HG03571 (cell line): ENCODE data around the gene FUT6.
A peak's percentile ranks its signal among the peaks of the same experiment; 100 is the strongest.

Experiments
- ATAC-seq: cut with Tn5 transposase; IDR thresholded peaks from one replicate; pipeline ENCODE4 v1.9.1; 2021; ENCODE audit not compliant: unreplicated experiment

The FUT6 gene

DNA sequence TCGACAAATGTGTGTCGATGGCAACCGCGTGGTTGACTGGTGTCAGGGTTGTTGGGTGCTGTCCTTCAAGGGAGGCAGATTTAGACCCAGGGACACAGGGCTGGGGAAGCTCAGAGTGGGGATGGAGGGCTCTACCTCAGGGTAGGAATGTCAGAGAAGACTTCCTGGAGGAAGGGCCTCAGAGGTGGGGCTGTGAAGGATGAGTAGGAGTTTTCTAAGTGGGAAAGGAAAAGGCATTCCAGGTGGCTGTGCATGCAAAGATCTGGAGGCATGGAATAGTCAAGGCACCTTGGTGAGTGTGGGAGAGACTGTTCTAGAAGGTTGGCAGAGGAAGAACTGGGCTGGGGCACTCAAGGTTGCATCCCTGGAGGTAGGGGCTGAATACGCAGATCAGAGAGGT is 32.6 kb downstream of the FUT6 start:
- no peak for ATAC-seq

DNA sequence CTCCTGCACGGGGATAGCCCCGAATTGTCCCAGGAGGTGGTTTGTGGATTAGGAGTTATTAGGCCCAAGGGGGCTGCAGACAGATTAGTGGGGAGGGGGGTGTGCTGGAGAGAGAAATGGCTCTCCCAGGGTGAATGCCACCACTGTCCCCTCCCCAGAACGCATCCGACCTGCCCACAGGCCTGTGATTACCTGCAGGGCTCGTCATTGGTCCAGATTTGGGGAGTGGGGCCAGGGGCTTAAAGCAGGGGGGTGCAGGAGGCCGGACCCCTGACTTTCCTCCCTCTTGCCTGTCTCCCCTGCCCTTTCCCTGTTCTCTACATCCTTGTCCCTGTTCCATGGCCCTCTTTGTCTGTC is 33.4 kb downstream of the FUT6 start:
- ATAC-seq = no peak

DNA sequence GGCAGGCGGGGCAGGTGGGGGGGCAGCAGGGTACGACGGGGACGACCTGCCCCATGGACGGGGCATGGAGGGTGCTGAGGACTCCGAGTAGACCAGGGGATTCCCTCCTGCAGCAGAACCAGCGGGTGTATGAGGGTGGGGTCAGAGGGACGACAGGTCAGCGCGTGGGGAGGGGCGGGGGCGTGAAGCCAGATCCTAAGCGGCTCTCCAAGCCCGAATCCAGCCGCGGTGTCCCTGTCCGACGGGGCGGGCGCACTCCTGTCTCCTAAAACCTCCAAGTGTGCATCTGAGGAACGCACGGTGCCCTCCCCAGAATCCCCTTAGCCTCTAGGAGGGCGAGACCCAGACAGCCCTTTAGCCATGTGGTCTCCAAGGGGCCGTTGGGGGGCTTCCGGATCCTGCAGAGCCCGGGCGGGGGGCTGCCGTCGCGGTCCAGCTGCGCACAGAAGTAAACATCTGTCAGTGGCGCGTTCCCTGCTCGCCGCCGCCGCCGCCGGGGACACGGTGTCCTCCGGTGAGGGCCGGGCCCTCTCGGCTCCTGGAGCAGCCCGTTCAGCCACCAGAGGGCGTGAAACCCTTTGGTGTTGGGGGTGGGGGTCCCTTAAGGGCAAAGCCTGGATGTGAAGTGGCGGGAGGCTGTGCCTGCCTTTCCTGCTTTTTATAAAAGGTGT is 33.9 kb downstream of the FUT6 start:
- ATAC-seq = no peak

DNA sequence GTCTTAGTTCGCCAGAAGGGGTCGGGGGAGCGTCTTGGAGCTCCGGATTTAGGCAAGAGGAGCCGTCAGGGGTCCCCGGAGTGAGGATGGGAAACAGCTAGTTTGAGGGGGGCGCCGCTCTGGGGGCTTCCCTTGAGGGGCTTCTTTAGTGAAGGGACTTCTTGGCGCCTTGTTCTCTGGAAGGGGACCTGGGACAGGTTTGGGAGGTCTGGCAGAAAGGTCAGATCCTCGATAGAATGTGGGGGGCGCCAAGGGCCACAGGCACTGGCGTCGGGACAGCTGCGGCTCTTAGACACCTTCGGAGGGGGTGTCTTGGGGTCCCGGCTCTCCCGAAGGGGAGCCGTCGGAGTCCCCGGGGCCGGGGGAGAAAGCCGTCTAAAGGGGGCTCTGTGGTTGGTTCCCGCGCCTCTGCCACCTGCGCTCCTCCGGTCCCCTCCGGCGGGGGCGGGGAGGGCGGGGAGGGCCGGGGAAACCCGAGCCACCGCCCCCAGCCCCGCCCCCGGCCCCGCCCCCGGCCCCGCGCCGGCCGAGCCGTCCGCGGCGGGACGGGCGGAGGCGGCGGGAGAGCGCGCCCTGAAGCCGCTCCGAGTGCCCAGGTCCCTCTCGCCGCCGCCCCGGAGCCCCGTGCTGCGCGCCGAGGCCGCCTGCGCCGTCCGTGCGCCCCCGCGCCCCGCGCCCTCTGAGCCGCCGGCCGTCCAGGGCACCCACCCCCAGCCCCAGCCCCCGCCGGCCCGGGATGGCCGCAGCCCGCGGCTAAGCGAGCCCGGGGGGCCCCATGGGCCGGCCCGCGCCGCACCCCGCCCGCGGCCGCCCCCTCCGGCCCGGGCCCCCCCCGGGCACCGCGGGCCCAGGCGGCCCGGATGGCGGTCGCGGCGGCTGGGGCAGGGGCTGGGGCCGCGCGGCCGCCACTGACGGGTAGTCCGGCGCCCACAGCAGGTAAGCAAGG is 34.7 kb downstream of the FUT6 start, which contains the start of gene NRTN:
Gene NRTN, plus strand, starts transcription at position 552 of the 946 bp plus-strand sequence. CDS start 19,099 bp downstream, outside the sequence.
- no peak for ATAC-seq

DNA sequence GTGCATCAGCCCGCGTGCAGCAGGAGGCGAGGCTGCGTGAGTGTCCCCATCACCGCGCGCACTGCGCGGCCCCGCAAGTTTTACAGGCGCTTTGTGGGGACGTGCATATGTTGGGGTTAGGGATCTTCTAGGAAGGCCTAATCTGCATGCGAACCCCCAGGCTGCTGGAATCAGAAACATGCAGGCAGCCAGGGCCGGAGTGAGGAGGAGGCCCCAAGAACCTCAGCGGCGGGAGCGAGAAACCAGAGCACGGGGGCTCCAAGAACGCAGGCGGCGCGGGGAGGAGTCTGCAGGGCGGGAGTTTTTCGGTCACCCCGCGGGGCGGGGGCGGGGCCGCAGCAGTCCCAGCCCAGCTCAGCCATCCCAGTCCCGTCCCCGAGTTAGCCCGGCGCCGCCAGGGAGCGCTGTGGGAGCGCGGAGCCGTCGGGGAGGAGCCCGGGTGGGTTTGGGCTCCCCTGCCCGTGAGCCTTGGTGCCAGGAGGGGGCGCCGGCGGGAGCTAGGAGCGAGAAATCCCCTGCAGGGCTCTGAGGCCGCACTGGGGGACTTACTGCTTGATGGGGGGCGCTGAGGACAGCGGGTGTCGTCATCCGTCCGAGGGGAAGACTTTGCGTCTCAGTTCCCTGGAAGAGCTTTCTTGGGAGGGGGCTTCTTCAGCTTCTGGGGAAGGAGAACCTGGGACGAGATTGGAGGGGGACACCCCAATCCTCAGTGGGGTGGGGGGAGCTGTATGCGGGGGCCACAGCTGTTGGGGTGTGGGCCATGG is 35.6 kb downstream of the FUT6 start:
- peak; percentile 49 for ATAC-seq

DNA sequence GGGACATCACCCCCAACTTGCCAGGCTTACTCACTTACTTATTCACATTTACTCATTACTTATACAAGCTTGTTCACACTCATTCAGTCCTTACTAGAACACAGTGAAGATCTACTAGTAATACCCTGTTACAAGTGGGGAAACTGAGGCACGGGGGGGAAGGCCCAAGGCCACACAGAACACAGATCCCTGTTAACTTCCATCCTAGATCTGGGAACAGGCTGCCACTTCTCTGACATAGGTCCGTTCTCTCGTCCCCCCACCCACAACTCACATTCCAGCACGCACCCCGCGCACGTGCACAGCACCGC is 36.1 kb downstream of the FUT6 start:
- ATAC-seq = no peak

DNA sequence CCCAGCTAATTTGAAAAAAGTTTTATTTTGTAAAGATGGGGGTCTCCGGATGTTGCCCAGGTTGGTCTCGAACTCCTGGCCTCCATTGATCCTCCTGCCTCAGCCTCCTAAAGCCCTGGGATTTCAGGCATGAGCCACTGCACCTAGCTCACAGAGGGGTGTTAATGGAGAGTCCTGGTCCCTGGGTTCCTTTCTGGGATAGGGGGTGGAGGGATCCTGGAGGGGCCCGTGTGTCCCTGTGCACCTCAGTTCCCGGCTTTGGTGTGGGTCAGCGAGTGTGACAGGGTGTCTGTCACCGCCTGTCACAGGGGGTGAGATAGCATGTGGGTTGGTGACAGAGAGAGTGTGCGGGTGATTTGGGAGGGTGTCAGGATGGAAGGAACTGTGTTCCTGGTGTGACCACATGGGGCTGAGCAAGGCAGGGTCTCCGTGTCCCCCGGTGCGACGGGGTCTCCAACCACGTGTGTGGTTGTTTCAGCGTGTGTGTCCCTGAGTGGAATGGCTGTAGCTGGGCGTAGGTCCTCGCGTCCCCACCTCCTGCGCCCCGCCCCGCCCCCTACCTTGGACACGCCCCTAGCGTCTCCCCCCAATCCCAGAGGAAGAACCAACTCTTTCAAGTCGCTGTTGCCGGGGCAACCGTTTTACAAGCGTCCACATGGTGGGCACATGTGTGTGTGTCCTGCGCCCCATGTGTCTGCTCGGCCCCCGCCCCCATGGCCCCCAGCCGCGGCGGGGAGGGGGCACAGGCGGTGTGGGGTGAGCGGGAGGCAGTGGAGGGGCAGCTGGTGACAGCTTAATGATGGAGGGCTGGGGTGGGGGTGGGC is 37.5 kb downstream of the FUT6 start:
- ATAC-seq = no peak

DNA sequence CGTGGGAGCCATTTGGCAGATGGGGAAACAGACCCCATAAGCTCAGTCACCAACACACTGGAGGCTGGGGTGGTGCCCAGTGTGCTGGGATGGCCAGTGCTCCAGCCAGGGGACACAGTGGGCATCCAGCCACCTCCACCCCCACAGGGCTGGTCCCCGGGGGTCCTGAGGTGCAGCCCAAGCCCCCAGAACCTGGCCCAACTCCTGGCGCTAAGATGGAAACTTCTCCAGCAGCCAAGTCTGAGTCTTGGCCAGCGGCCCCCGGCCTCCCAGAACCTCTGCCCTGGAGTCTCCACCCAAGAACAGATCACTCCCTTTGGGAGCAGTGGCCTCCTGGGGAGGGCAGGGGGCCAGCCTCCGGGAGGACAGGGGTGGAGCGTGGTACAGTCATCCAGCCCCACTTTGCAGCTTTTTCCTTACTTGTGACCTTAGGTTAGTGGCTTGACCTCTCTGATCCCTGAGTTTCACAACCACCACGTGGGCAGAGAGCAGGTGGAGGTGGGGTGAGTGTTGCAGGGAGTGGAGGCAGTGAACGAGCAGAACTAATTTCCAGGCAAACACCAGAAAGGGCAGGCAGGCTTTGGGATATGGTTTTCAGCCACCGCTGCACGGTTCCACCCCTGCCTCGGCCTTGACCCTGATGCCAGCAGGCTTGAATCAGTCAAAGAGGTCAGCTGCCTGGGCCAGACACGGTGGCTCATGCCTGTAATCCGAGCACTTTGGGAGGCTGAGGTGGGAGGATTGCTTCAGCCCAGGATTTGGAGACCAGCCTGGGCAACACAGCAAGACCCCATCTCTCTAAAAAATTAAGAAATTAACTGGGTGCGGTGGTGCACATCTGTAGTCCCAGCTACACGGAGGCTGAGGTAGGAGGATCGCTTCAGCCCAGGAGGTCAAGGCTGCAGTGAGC is 38.9 kb downstream of the FUT6 start:
- no peak for ATAC-seq

DNA sequence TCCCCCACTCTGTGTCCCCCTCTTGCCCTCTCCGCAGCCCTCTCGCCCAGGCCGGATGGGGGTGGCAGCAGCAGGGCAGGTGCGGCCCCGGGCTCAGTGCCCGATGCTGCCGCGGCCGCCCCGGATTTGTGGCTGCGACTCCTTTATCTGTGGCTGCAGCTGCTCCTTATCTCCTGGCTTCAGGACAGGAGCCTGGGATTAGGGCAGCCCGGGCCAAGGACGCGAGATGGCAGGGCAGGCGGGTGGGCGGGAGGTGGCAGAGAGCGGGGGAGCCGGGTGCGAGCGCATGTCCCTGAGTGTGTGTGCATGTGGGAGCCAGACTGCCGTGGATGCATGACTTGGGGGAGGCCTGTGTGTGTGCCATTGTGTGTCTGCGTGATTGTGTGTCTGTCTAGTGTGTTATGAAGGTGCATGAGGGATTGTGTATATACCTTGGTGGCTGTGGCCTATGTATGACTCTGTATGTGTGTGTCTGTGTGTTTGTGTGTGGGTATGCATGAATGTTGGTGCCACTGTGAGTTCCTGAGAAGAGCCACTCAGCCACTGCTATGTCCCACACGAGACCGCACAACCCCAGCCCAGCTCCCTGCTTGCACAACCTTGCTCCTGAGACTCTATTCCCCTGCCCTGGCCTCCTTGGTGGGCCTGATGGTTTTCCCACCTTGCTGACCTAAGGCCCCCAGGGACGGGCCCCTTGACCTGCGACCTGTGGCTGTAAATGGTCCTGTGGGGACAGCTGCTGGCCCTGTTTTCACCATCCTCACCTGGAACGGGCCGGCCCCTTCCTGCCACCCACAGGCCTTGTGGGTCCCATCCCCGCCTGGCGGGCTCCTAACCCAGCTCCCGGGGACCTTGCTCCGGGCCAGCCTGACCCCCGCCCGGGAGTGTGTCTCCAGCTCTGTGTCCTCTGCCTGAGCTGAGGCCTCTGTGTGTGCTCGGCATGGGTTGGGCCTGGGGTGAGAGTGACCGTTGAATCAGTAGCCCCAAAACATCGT is 40.0 kb downstream of the FUT6 start:
- ATAC-seq = no peak

DNA sequence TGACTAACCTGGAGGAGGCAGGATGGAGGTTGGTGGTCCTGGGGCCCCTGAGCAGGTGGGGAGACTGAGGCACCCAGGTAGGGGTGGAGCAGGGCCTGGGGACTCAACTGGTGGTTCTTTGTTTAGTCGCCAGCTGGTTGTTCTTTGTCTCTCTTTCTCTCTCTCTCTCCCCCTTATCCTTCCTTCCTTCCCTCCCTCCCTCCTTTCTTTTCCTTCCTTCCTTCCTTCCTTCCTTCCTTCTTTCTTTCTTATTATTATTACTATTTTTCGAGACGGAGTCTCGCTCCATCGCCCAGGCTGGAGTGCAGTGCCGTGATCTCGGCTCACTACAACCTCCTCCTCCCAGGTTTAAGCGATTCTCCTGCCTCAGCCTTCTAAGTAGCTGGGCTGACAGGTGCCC is 41.3 kb downstream of the FUT6 start:
- no peak for ATAC-seq

DNA sequence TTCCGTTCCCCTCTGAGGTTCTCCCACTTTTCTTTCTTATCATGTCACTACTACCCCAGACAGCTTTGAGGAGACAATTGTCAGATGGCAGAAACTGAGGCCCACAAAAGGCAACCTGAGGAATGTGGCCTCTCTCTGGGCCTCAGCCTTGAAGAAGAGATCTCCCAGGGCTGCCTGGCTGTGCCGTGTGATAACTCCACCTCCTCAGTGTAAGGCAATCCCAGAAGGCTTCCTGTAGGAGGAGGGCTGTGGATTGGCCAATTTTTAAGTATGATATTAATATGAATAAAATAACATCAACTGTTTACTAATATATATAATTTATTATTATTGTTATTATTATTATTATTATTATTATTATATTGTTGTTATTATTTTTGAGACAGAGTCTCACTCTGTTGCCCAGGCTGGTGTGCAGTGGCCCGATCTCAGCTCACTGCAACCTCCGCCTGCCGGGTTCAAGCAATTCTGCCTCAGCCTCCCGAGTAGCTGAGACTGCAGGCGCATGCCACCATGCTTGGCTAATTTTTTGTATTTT is 44.1 kb downstream of the FUT6 start:
- no peak for ATAC-seq

DNA sequence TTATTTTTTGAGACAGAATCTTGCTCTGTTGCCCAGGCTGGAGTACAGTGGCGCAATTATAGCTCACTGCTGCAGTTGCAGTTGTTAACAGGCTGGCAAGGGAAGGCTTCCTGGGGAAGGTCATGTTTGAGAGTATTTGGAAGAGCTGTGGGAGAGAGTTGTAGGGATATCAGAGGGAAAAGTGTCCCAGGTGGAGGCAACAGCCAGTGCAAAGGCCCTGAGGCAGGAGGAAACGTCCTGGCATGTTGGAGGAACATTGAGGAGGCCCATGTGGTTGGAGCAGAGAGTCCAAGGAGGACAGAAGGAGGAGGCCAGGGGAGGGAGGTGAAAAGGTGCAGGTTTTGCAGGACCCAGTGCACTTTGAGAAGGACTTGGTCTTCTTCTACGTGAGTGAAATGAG is 46.3 kb downstream of the FUT6 start:
- no peak for ATAC-seq

DNA sequence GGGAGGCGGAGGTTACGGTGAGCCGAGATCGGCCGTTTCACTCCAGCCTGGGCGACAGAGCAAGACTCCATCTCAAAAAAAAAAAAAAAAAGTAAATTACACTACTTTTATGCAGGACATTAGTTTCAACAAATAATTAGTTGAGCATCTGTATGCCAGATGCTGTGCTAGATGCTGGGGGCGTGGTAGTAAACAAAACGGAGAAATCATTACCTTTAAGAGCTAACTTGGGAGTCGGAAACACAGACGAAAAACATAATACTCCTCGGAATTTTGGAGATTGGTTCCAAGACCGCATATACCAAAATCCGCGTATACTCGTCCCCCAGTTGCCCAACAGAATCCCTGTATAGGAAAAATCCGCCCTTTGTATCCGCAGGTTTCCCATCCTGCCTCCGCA is 47.3 kb downstream of the FUT6 start:
- ATAC-seq = no peak

DNA sequence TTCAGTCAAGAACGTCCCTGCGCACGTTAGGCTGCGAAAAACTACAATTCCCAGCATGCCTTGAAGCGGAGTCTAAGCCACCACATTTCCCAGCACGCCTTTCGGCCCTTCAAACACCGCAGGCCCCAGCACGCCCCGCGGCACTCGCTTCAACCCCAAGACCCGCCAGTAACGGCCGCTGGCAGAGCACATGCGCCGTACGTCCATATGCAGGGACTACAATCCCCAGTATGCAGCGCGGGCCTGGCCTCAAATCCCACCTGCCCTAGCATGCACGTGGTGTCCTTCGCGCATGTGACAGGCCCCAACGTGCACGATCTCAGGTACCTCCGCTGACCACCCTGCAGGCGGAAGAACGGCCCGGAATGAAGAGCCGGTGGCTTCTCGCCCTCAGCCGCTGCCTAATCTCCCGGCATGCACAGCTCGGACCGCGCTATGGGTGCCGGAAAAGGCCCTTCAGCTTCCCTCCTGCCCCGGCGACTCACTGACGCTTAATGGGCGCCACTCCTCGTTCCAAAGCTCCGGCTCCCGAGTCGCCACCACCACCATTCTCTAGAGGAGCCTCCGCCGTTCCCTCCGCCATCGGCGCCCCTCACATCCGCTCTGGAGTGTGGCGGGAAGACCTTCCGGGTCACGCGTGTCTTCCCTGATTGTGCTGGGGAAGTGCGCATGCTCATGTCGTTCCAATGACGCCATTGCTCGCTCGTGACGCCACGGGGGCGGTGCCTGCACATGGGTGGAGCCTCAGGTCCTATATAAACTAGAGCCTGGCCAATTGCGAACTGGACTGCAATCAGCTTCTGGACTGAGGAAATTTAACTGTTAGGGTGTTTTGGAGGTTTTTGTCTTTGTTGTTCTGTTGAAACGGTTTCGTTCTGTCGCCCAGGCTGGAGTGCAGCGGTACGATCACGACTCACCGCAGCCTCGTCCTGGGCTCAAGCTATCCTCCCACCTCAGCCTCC is 48.7 kb downstream of the FUT6 start, which contains the start of gene DUS3L:
Gene DUS3L, minus strand, starts transcription at position 605 of the 962 bp plus-strand sequence. Its CDS starts 22 bp downstream, at position 583.
- ATAC-seq = peak; percentile 79

DNA sequence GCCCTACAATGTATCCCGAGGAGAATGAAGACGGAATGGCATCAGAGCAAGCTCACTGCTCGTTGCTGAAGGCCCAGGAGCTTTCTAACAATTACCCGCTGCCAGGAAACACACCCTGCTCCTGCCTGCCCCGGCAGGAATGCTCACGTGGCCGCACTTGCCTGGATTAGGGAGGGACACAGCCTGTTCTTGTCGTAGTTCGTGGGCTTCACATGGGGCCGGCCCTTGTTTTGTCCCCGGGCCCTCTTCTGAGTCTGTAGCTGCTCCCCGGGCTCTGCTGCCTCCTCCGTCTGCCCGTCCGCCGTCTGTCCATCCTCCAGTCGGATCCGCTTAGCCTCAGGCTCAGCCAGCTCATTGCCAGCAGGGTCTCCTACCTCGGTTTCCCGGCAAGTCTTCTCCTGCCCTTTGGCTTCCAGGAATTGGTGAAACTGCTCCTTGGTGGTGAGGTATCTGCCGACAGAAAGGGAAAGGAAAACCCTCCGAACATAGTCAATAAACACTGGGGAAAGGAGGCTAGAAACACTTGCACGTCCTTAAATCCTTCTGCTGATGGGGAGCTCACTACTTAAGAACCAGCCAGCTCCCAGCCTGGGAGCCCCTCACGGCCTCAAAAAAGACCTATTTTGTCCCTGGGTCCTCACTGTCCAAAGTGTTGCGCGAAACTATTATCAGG is 49.5 kb downstream of the FUT6 start:
- no peak for ATAC-seq

DNA sequence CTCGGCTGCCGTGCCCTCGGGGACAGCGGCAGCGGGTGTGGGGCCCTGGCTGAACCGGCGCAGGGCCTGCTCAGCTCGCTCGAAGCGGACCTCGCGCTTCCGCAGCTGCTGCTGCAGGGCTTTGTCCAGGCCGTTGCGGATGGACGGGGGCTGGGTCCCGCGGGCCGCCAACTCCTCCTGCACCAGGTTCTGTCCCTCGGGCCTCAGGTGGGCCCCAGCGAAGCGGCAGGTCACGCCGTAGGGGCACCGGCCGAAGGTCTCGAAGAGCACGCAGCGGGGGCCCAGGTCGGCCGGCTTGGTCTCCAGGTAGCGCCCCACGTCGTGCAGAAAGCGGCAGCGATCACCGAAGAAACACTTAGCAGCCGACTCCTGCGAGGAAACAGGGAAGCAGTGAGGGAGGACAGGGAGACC is 50.1 kb downstream of the FUT6 start:
- no peak for ATAC-seq

DNA sequence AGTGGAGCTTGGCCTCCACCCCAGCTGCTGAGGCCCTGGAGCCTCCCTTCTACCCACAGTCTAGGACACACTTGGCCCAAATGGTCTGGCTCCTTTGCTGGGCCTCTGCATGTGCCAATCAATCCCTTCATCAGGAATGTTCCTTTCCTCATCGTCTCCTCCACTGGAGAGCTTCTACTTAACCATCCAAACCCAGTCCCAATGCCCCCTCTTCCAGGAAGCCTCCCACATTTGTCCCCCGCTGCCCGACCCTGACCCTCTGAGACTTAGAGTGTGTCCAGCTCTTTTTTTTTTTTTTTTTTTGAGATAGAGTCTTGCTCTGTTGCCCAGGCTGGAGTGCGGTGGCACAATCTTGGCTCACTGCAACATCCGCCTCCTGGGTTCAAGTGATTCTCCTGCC is 51.1 kb downstream of the FUT6 start:
- ATAC-seq = no peak
